Endodermal cell (in vitro differentiated cells): ENCODE results near the gene AGPAT3. TPM values are rescaled to one million over a fixed set of nuclear protein-coding genes. Genes with fewer than 3 reads are reported as not detected.

Experiments
- DNase-seq: peaks from one replicate; pipeline ENCODE4 v3.0.0-alpha.2; 2017
- H3K27ac ChIP-seq: 2 replicates; pipeline ENCODE4 v1.5.1; 2013; ENCODE audit warnings: mild to moderate bottlenecking, low read depth, low read length, moderate library complexity
- H3K27me3 ChIP-seq: 2 replicates; pipeline ENCODE4 v1.6.1; 2013; ENCODE audit warnings: mild to moderate bottlenecking, low read length, moderate library complexity; ENCODE audit not compliant: insufficient read depth, control insufficient read depth, poor library complexity, severe bottlenecking
- H3K36me3 ChIP-seq: 2 replicates; pipeline ENCODE4 v1.7.0; 2013; ENCODE audit warnings: mild to moderate bottlenecking, low read length, moderate library complexity; ENCODE audit not compliant: control insufficient read depth, insufficient read depth
- H3K4me1 ChIP-seq: one replicate; pipeline ENCODE4 v1.7.0; 2013; ENCODE audit warnings: low read length; ENCODE audit not compliant: control insufficient read depth, insufficient read depth
- H3K4me3 ChIP-seq: 2 replicates; pipeline ENCODE4 v1.5.1; 2013; ENCODE audit warnings: mild to moderate bottlenecking, low read length, moderate library complexity
- H3K9ac ChIP-seq: 2 replicates; pipeline ENCODE4 v1.6.1; 2013; ENCODE audit warnings: mild to moderate bottlenecking, low read length, moderate library complexity; ENCODE audit not compliant: poor library complexity, severe bottlenecking; ENCODE audit errors: extremely low read depth
- H3K9me3 ChIP-seq: 2 replicates; pipeline ENCODE4 v1.6.1; 2013; ENCODE audit warnings: mild to moderate bottlenecking, low read length, moderate library complexity; ENCODE audit not compliant: control insufficient read depth
- H3K27ac Mint-ChIP-seq: 2 replicates; pipeline ENCODE4 v1.8.0; 2020; ENCODE audit warnings: mixed read lengths
- H3K27me3 Mint-ChIP-seq: 2 replicates; pipeline ENCODE4 v1.8.0; 2021; ENCODE audit warnings: mild to moderate bottlenecking, mixed read lengths; ENCODE audit not compliant: insufficient read depth
- H3K36me3 Mint-ChIP-seq: 2 replicates; pipeline ENCODE4 v1.8.0; 2020; ENCODE audit warnings: low read depth, mixed read lengths
- H3K4me1 Mint-ChIP-seq: 2 replicates; pipeline ENCODE4 v1.8.0; 2020; ENCODE audit warnings: mixed read lengths
- H3K4me3 Mint-ChIP-seq: 2 replicates; pipeline ENCODE4 v1.8.0; 2020; ENCODE audit warnings: mild to moderate bottlenecking, moderate library complexity, mixed read lengths
- H3K9me3 Mint-ChIP-seq: 2 replicates; pipeline ENCODE4 v1.8.0; 2020; ENCODE audit warnings: mild to moderate bottlenecking, mixed read lengths
- WGBS, 2 experiments: methylation state at CpG; one replicate each; pipeline versions ENCODE4 v1.1.5 to v1.1.7; 2013; ENCODE audit warnings: missing lambda C conversion rate in 2 of 2, mixed read lengths in 1 of 2; ENCODE audit not compliant: insufficient coverage in 1 of 2, insufficient read length in 1 of 2; 5-methylcytosine and 5-hydroxymethylcytosine counted together
- total RNA-seq, 2 donors: library from RNA; stranded (reverse); fragmentation: NEBNext Ultra II Directional in 1 of 2; extraction: Animal tissue kit (Norgen Biotek cat#: 25700) in 1 of 2; gene quantifications; 2 replicates in 1 of 2; 3 replicates in 1 of 2; pipeline ENCODE4 v1.2.1, GENCODE V29; 2021
- TF ChIP-seq, protein P1 (sequence below): fragments of 200-600 bp; sonication (generic); conservative IDR thresholded peaks from 2 replicates; pipeline ENCODE4 v1.5.0; 2021; ENCODE audit warnings: antibody characterized with exemption, mild to moderate bottlenecking

Gene AGPAT3
- total RNA-seq, 2 donors from 2014 or later: 44.0 to 74.4 TPM

DNA sequence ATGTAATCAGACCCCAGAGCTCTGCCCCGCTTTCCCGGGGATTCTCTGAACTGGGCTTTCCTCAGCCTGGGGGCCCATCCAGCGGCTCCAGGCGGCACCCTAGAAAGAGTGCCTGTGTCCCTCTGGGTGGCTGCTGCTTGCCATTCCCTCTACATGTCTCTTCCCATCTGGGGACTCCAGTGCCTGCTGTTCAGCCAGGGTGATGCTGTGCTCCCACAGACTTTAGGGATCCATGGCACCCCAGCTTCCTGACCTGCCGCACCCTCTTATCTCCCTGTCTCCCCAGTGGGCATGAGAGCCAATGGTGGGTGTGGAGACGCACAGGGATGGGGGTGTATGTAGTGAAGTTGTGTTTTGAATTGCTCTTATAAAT lies 163.2 kb downstream of the AGPAT3 start:
- H3K4me3 ChIP-seq: no peak overlapping the region
- H3K9me3 ChIP-seq: no peaks in the 10 kb centered on the region
- H3K4me3 Mint-ChIP-seq: no peak overlapping the region
- no peaks in the 10 kb centered on the region for H3K27me3 Mint-ChIP-seq
- peaks cover 24% of the 10 kb centered on the region for H3K36me3 Mint-ChIP-seq
- peaks cover 14% of the 10 kb centered on the region for H3K36me3 ChIP-seq
- peaks cover 14% of the 10 kb centered on the region for H3K4me1 ChIP-seq
- peaks cover 25% of the 10 kb centered on the region for H3K4me1 Mint-ChIP-seq
- 91 to 93% methylated on average over 4 to 5 of the region's 6 CpGs for WGBS, 2 experiments
- no peaks in the 10 kb centered on the region for H3K9me3 Mint-ChIP-seq
- no peaks in the 10 kb centered on the region for H3K27me3 ChIP-seq
- peak overlapping the region; percentile 68 for H3K27ac Mint-ChIP-seq
- TF ChIP-seq, protein P1, sequence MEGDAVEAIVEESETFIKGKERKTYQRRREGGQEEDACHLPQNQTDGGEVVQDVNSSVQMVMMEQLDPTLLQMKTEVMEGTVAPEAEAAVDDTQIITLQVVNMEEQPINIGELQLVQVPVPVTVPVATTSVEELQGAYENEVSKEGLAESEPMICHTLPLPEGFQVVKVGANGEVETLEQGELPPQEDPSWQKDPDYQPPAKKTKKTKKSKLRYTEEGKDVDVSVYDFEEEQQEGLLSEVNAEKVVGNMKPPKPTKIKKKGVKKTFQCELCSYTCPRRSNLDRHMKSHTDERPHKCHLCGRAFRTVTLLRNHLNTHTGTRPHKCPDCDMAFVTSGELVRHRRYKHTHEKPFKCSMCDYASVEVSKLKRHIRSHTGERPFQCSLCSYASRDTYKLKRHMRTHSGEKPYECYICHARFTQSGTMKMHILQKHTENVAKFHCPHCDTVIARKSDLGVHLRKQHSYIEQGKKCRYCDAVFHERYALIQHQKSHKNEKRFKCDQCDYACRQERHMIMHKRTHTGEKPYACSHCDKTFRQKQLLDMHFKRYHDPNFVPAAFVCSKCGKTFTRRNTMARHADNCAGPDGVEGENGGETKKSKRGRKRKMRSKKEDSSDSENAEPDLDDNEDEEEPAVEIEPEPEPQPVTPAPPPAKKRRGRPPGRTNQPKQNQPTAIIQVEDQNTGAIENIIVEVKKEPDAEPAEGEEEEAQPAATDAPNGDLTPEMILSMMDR: no peak
- no peak for DNase-seq
- no peak overlapping the region for H3K27ac ChIP-seq
- no peak overlapping the region for H3K9ac ChIP-seq

DNA sequence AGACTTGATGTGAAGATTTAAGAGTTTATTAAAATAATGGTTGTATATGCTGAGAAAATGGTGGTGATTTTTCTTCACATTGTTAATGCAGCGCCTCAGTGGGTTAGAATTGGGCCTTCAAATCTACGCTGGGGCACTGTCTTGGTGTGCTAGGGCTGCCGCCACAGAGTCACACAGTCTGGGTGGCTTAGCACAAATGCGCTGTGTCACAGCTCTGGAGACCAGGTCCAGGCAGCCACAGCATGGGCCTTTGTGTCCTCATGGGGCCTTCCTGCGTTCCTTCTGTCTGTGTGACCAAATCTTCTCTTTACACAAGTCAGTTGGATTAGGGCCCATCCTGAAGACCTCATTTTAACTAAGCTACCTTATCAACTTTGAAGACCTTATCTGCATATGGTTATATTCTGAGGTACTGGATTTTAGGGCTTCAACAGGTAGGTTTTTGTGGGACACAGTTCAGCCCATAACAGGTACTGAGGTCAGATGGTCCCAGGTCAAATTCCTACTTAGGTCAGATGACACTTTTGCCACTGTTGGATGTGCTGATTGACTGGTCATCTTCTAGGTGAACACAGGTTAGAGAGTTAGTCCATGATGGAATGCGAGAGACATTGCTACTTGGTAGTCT lies 164.6 kb downstream of the AGPAT3 start:
- H3K9me3 ChIP-seq: no peaks in the 10 kb centered on the region
- no peak overlapping the region for H3K4me3 Mint-ChIP-seq
- no peak overlapping the region for H3K4me3 ChIP-seq
- peaks cover 21% of the 10 kb centered on the region for H3K36me3 ChIP-seq
- peak overlapping the region; percentile 6 for H3K27ac Mint-ChIP-seq
- H3K27me3 ChIP-seq: no peaks in the 10 kb centered on the region
- peaks cover 30% of the 10 kb centered on the region for H3K36me3 Mint-ChIP-seq
- H3K9ac ChIP-seq: no peak overlapping the region
- TF ChIP-seq, protein P1: no peak
- peaks cover 25% of the 10 kb centered on the region for H3K4me1 Mint-ChIP-seq
- H3K4me1 ChIP-seq: peaks cover 14% of the 10 kb centered on the region
- no peaks in the 10 kb centered on the region for H3K9me3 Mint-ChIP-seq
- no peaks in the 10 kb centered on the region for H3K27me3 Mint-ChIP-seq
- 95% methylated on average over 5 to 6 of the region's 6 CpGs for WGBS, 2 experiments
- DNase-seq: no peak
- no peak overlapping the region for H3K27ac ChIP-seq

DNA sequence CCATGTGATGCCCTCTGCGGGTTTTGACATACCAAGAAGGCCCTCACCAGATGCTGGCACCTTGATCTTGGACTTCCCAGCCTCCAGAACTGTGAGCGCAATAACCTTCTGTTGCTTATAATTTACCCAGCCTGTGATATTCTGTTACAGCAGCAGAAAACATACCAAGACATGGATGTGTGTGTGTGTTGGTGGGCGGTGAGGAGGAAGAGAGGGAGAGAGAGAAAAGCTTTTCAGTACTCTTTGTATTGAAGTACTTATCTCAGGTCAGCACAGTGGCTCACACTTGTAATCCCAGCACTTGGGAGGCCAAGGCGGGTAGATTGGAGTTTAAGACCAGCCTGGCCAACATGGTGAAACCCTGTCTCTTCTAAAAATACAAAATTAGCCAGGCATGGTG lies 170.2 kb downstream of the AGPAT3 start:
- H3K4me3 ChIP-seq: no peak overlapping the region
- Mint-ChIP-seq H3K4me1 (no peaks in the 10 kb centered on the region), H3K27ac (no peak overlapping the region), H3K4me3 (no peak overlapping the region), H3K27me3 (no peaks in the 10 kb centered on the region), H3K36me3 (peaks cover 54% of the 10 kb centered on the region), H3K9me3 (no peaks in the 10 kb centered on the region)
- no peaks in the 10 kb centered on the region for H3K4me1 ChIP-seq
- peaks cover 65% of the 10 kb centered on the region for H3K36me3 ChIP-seq
- no peaks in the 10 kb centered on the region for H3K9me3 ChIP-seq
- DNase-seq: no peak
- no peak overlapping the region for H3K27ac ChIP-seq
- TF ChIP-seq, protein P1: no peak
- H3K9ac ChIP-seq: no peak overlapping the region
- WGBS, 2 experiments: 92 to 100% methylated on average over 1 to 4 of the region's 4 CpGs
- no peaks in the 10 kb centered on the region for H3K27me3 ChIP-seq

Other genes starting within 250 kb of the AGPAT3 start
- 1 to 10 TPM; 1.7 to 1.9 TPM for gene HSF2BP, start 205.7 kb upstream of the AGPAT3 start, total RNA-seq
- 10 to 100 TPM; 44.1 to 46.0 TPM for gene RRP1B, start 205.7 kb upstream of the AGPAT3 start, total RNA-seq
- 100 to 1,000 TPM in 1 of 2 donors, 10 to 100 TPM in 1; 90.9 to 105 TPM for gene PDXK, start 146.1 kb upstream of the AGPAT3 start, total RNA-seq
- gene CSTB, start 88.9 kb upstream of the AGPAT3 start, total RNA-seq: 10 to 100 TPM; 50.0 to 54.5 TPM
- gene RRP1, start 75.6 kb upstream of the AGPAT3 start, total RNA-seq: 10 to 100 TPM; 36.4 to 36.7 TPM
- gene TRAPPC10, start 147.1 kb downstream of the AGPAT3 start, total RNA-seq: 10 to 100 TPM; 36.8 to 40.1 TPM
- gene PWP2, start 242.2 kb downstream of the AGPAT3 start, total RNA-seq: 1 to 10 TPM; 9.1 to 9.6 TPM